Vagina (tissue), 2 donors: ENCODE measurements around the gene HSPA4L.

Source experiments
- CTCF ChIP-seq, 3 experiments: fragments of 450-650 bp in 2 of 3; fragments of 200-600 bp in 1 of 3; sonication (generic) in 1 of 3; IDR thresholded peaks; one replicate each; pipeline ENCODE4 v1.5.1; 2017 to 2019; ENCODE audit warnings: antibody characterized with exemption in 3 of 3, mild to moderate bottlenecking in 2 of 3, moderate library complexity in 2 of 3
- POLR2A ChIP-seq, 2 donors: fragments of 450-650 bp; IDR thresholded peaks; one replicate each; pipeline ENCODE4 v1.6.1; 2017; ENCODE audit warnings: antibody characterized with exemption in 2 of 2, mild to moderate bottlenecking in 2 of 2, moderate library complexity in 2 of 2
- POLR2AphosphoS5 ChIP-seq, 2 donors: sonication (generic); formaldehyde crosslinking; IDR thresholded peaks; one replicate each; pipeline ENCODE4 v1.9.0; 2017; ENCODE audit warnings: antibody characterized with exemption in 2 of 2, mild to moderate bottlenecking in 2 of 2, low read depth in 1 of 2; ENCODE audit not compliant: insufficient read depth in 1 of 2

- TF ChIP-seq CTCF (IDR thresholded peaks at IDR 0.05) (no peak), POLR2A (IDR thresholded peaks at IDR 0.05) (no peak), POLR2AphosphoS5 (IDR thresholded peaks at IDR 0.05; ENCODE audit: insufficient read depth in 1 of 2, low read depth in 1 of 2) (no peak)
Measured at GRCh38 chr4:127810551-127810950, 28.4 kb downstream of the HSPA4L start.
